Naive thymus-derived CD4-positive, alpha-beta T cell (primary cell): Measurements from ENCODE around the gene CPEB3. TPM values are rescaled to one million over a fixed set of nuclear protein-coding genes. Genes with fewer than 3 reads are reported as not detected.

Experiments
- ATAC-seq: fragments of 150-1000 bp; cut with Tn5 transposase; 2 replicates; pipeline ENCODE4 v1.10.0; 2021; ENCODE audit warnings: mild to moderate bottlenecking, moderate library complexity
- CTCF ChIA-PET: fragments of 350-600 bp; sonication (Branson Sonifier 250); formaldehyde crosslinking; loops from one replicate; lab custom pipeline; 2021; ENCODE audit warnings: antibody characterized with exemption; lab: Charles Lee
- POLR2A ChIA-PET: fragments of 350-600 bp; sonication (Branson Sonifier 250); formaldehyde crosslinking; loops from one replicate; lab custom pipeline; 2021; ENCODE audit warnings: antibody characterized with exemption, inconsistent platforms; lab: Charles Lee
- DNase-seq, 9 donors: peaks; one replicate each; pipeline versions ENCODE4 v3.0.0 to v3.0.0-alpha.2; 2020 to 2022; ENCODE audit warnings: mixed read lengths in 1 of 9
- H3K27ac ChIP-seq: one replicate; pipeline ENCODE4 v1.7.0; 2013; ENCODE audit warnings: mild to moderate bottlenecking, low read depth, low read length, moderate library complexity
- H3K27me3 ChIP-seq, 2 donors: one replicate each; pipeline ENCODE4 v1.7.0; 2013; ENCODE audit warnings: low read length in 2 of 2, mild to moderate bottlenecking in 2 of 2, moderate library complexity in 2 of 2; ENCODE audit not compliant: control insufficient read depth in 2 of 2, insufficient read depth in 2 of 2
- H3K36me3 ChIP-seq, 3 experiments: 1 replicate in 2 of 3; 2 replicates in 1 of 3; pipeline ENCODE4 v1.7.0; 2013; ENCODE audit warnings: low read length in 3 of 3, mild to moderate bottlenecking in 3 of 3, moderate library complexity in 1 of 3; ENCODE audit not compliant: insufficient read depth in 3 of 3, control insufficient read depth in 2 of 3
- H3K4me1 ChIP-seq, 2 donors: one replicate each; pipeline ENCODE4 v1.7.0; 2013; ENCODE audit warnings: low read length in 2 of 2, mild to moderate bottlenecking in 2 of 2, moderate library complexity in 1 of 2; ENCODE audit not compliant: control insufficient read depth in 2 of 2, insufficient read depth in 2 of 2
- H3K4me3 ChIP-seq: 2 replicates; pipeline ENCODE4 v1.7.0; 2013; ENCODE audit warnings: mild to moderate bottlenecking, low read length
- H3K9me3 ChIP-seq, 3 experiments: 1 replicate in 2 of 3; 2 replicates in 1 of 3; pipeline ENCODE4 v1.7.0; 2013; ENCODE audit warnings: low read length in 3 of 3; ENCODE audit not compliant: control insufficient read depth in 2 of 3
- H3K27ac Mint-ChIP-seq, 9 donors: one replicate each; pipeline ENCODE4 v1.8.0; 2020 to 2022; ENCODE audit warnings: mixed read lengths in 9 of 9, mild to moderate bottlenecking in 8 of 9, moderate library complexity in 5 of 9, inconsistent platforms in 2 of 9
- H3K27me3 Mint-ChIP-seq, 5 donors: one replicate each; pipeline ENCODE4 v1.8.0; 2021 to 2022; ENCODE audit warnings: mixed read lengths in 5 of 5, mild to moderate bottlenecking in 1 of 5
- H3K36me3 Mint-ChIP-seq, 5 donors: one replicate each; pipeline ENCODE4 v1.8.0; 2020 to 2022; ENCODE audit warnings: mixed read lengths in 5 of 5, mild to moderate bottlenecking in 3 of 5, inconsistent platforms in 1 of 5
- H3K4me1 Mint-ChIP-seq, 7 donors: one replicate each; pipeline ENCODE4 v1.8.0; 2020 to 2022; ENCODE audit warnings: mixed read lengths in 7 of 7, mild to moderate bottlenecking in 3 of 7, inconsistent platforms in 1 of 7
- H3K4me3 Mint-ChIP-seq, 10 donors: one replicate each; pipeline ENCODE4 v1.8.0; 2020 to 2022; ENCODE audit warnings: mild to moderate bottlenecking in 10 of 10, mixed read lengths in 10 of 10, moderate library complexity in 6 of 10, inconsistent platforms in 2 of 10
- H3K9me3 Mint-ChIP-seq, 11 donors: one replicate each; pipeline ENCODE4 v1.8.0; 2020 to 2022; ENCODE audit warnings: mixed read lengths in 11 of 11, mild to moderate bottlenecking in 4 of 11, inconsistent platforms in 1 of 11, moderate library complexity in 1 of 11
- intact Hi-C, 2 donors: fragments of 100-400 bp; cut with micrococcal nuclease; formaldehyde crosslinking; loops; one replicate each; pipeline ENCODE4 v1.15.1; 2023
- polyA plus RNA-seq, 2 donors: library from polyadenylated mRNA; unstranded; fragments of 300-500 nt; fragmentation: Illumina TruSeq; gene quantifications; one replicate each; pipeline ENCODE4 v1.2.3, GENCODE V29; 2021
- total RNA-seq, 6 experiments: library from RNA in 5 of 6; stranded (reverse) in 5 of 6; gene quantifications; 1 replicate in 5 of 6; 2 replicates in 1 of 6; pipeline ENCODE4 v1.2.3 and lab custom pipeline; 2021 to 2026

CPEB3 gene
- total and polyA plus RNA-seq, 7 experiments from 2014 or later = 0.74 to 3.3 (median 2.1) TPM

GRCh38 chr10:92075829-92076228 lies 215.0 kb downstream of the CPEB3 start:
- ChIA-PET CTCF (interaction anchor here (0.7 kb wide), 1 partner anchor 397 kb away, joined by 3 read pairs; no protein-coding TSS in a partner anchor), POLR2A (no interaction called here)
- Histone ChIP-seq H3K4me1 (no peaks in the 10 kb centered on the region), H3K4me3 (no peak overlapping the region), H3K27me3 (no peaks in the 10 kb centered on the region), H3K9me3 (no peaks in the 10 kb centered on the region), H3K27ac (no peak overlapping the region), H3K36me3 (peaks cover 0 to 3% (median 0%) of the 10 kb centered on the region in 3 experiments)
- Mint-ChIP-seq H3K4me1 (no peaks in the 10 kb centered on the region), H3K27me3 (no peaks in the 10 kb centered on the region), H3K9me3 (no peaks in the 10 kb centered on the region), H3K36me3 (peaks cover 4 to 24% (median 15%) of the 10 kb centered on the region in 5 donors), H3K4me3 (no peak overlapping the region), H3K27ac (no peak overlapping the region)
- no peak for DNase-seq
- no peak for ATAC-seq
- intact Hi-C loops = no loop called here

GRCh38 chr10:92074126-92074887 lies 216.6 kb downstream of the CPEB3 start:
- no peak overlapping the region for H3K27ac ChIP-seq
- Mint-ChIP-seq H3K27me3 (no peaks in the 10 kb centered on the region), H3K9me3 (no peaks in the 10 kb centered on the region), H3K4me1 (no peaks in the 10 kb centered on the region), H3K27ac (no peak overlapping the region), H3K4me3 (no peak overlapping the region), H3K36me3 (peaks cover 3 to 22% (median 8%) of the 10 kb centered on the region in 5 donors)
- DNase-seq = no peak
- intact Hi-C loops = no loop called here
- ChIA-PET CTCF (no interaction called here), POLR2A (no interaction called here)
- H3K27me3 ChIP-seq = no peaks in the 10 kb centered on the region
- ATAC-seq = no peak
- no peaks in the 10 kb centered on the region for H3K36me3 ChIP-seq
- H3K9me3 ChIP-seq = no peaks in the 10 kb centered on the region
- no peak overlapping the region for H3K4me3 ChIP-seq
- H3K4me1 ChIP-seq = no peaks in the 10 kb centered on the region

- H3K27me3 ChIP-seq = no peaks in the 10 kb centered on the region
- H3K4me1 ChIP-seq = no peaks in the 10 kb centered on the region
- H3K4me3 Mint-ChIP-seq = no peak overlapping the region
- no peak overlapping the region for H3K27ac Mint-ChIP-seq
- H3K27me3 Mint-ChIP-seq = no peaks in the 10 kb centered on the region
- DNase-seq (no peak), ATAC-seq (no peak)
- H3K36me3 Mint-ChIP-seq = peaks cover 0 to 10% (median 0%) of the 10 kb centered on the region in 5 donors
- ChIA-PET CTCF (no interaction called here), POLR2A (no interaction called here)
- H3K4me1 Mint-ChIP-seq = no peaks in the 10 kb centered on the region
- H3K9me3 Mint-ChIP-seq = no peaks in the 10 kb centered on the region
- intact Hi-C loops = no loop called here
- no peak overlapping the region for H3K27ac ChIP-seq
- no peak overlapping the region for H3K4me3 ChIP-seq
- no peaks in the 10 kb centered on the region for H3K36me3 ChIP-seq
- no peaks in the 10 kb centered on the region for H3K9me3 ChIP-seq
Observed at GRCh38 chr10:92068900-92069299, 222.0 kb downstream of the CPEB3 start.

GRCh38 chr10:92066386-92066785 lies 224.5 kb downstream of the CPEB3 start:
- Histone ChIP-seq H3K36me3 (no peaks in the 10 kb centered on the region), H3K4me1 (no peaks in the 10 kb centered on the region), H3K27me3 (no peaks in the 10 kb centered on the region), H3K4me3 (no peak overlapping the region), H3K9me3 (no peaks in the 10 kb centered on the region), H3K27ac (no peak overlapping the region)
- ATAC-seq (no peak), DNase-seq (no peak)
- ChIA-PET POLR2A (no interaction called here), CTCF (no interaction called here)
- Mint-ChIP-seq H3K27ac (no peak overlapping the region), H3K4me1 (no peaks in the 10 kb centered on the region), H3K9me3 (no peaks in the 10 kb centered on the region), H3K4me3 (no peak overlapping the region), H3K36me3 (peaks cover 0 to 13% (median 0%) of the 10 kb centered on the region in 5 donors), H3K27me3 (no peaks in the 10 kb centered on the region)
- intact Hi-C loops = no loop called here

- H3K9me3 ChIP-seq = no peaks in the 10 kb centered on the region
- no peaks in the 10 kb centered on the region for H3K27me3 ChIP-seq
- no peaks in the 10 kb centered on the region for H3K36me3 ChIP-seq
- H3K27ac ChIP-seq = no peak overlapping the region
- POLR2A ChIA-PET = no interaction called here
- DNase-seq (no peak), ATAC-seq (no peak)
- H3K4me1 ChIP-seq = no peaks in the 10 kb centered on the region
- Mint-ChIP-seq H3K36me3 (peaks cover 0 to 11% (median under 1%) of the 10 kb centered on the region in 5 donors), H3K4me3 (no peak overlapping the region), H3K27me3 (no peaks in the 10 kb centered on the region), H3K9me3 (no peaks in the 10 kb centered on the region), H3K4me1 (no peaks in the 10 kb centered on the region), H3K27ac (no peak overlapping the region)
- CTCF ChIA-PET = no interaction called here
- intact Hi-C loops = no loop called here
- no peak overlapping the region for H3K4me3 ChIP-seq
Observed at GRCh38 chr10:92064506-92064905, 226.4 kb downstream of the CPEB3 start.

GRCh38 chr10:92062273-92062672 lies 228.6 kb downstream of the CPEB3 start:
- Histone ChIP-seq H3K4me3 (no peak overlapping the region), H3K27ac (no peak overlapping the region), H3K36me3 (no peaks in the 10 kb centered on the region), H3K4me1 (no peaks in the 10 kb centered on the region), H3K9me3 (no peaks in the 10 kb centered on the region), H3K27me3 (no peaks in the 10 kb centered on the region)
- peaks cover 0 to 14% (median 4%) of the 10 kb centered on the region in 5 donors for H3K36me3 Mint-ChIP-seq
- H3K27me3 Mint-ChIP-seq = no peaks in the 10 kb centered on the region
- ATAC-seq (no peak), DNase-seq (no peak)
- H3K9me3 Mint-ChIP-seq = no peaks in the 10 kb centered on the region
- H3K27ac Mint-ChIP-seq = no peak overlapping the region
- ChIA-PET CTCF (no interaction called here), POLR2A (no interaction called here)
- H3K4me1 Mint-ChIP-seq = peaks cover 0 to 3% (median 0%) of the 10 kb centered on the region in 7 donors
- H3K4me3 Mint-ChIP-seq = no peak overlapping the region
- intact Hi-C loops = no loop called here

GRCh38 chr10:92054807-92055206 lies 236.1 kb downstream of the CPEB3 start:
- H3K4me3 Mint-ChIP-seq = no peak overlapping the region
- no peak overlapping the region for H3K4me3 ChIP-seq
- ChIA-PET CTCF (no interaction called here), POLR2A (no interaction called here)
- H3K27me3 ChIP-seq = no peaks in the 10 kb centered on the region
- no peaks in the 10 kb centered on the region for H3K36me3 ChIP-seq
- H3K9me3 ChIP-seq = no peaks in the 10 kb centered on the region
- H3K27ac ChIP-seq = no peak overlapping the region
- H3K27me3 Mint-ChIP-seq = no peaks in the 10 kb centered on the region
- no peak overlapping the region for H3K27ac Mint-ChIP-seq
- H3K9me3 Mint-ChIP-seq = no peaks in the 10 kb centered on the region
- ATAC-seq (no peak), DNase-seq (no peak)
- peaks cover 0 to 10% (median 0%) of the 10 kb centered on the region in 7 donors for H3K4me1 Mint-ChIP-seq
- H3K36me3 Mint-ChIP-seq = peaks cover 0 to 23% (median 15%) of the 10 kb centered on the region in 5 donors
- no peaks in the 10 kb centered on the region for H3K4me1 ChIP-seq
- intact Hi-C loops = no loop called here
